ENCODE results near the gene COL15A1. TPM values are rescaled to one million over a fixed set of nuclear protein-coding genes. Genes with fewer than 3 reads are reported as not detected.

Gene COL15A1
- total RNA-seq, 4 donors from 2014 or later, result 8.0 to 15.2 (median 12.8) TPM

DNA sequence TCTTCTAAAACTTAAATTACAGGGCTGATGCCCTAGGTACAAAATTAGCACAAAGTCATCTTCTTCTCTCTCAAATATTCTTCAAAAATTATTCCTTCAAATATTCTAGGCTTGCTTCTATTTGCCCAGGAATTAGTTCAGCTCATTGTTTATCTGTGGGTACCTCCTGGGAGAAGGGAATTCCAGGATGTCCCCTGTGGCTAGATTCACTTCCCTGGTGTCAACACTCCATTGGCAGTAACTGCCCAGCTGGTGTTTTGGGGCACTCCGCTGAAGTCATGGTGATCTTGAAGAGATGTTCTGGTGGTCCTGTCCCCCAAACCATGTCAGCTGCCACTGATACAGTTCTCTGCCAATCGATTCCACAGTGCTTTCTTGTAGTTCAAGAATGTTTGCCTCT is 135.0 kb downstream of the COL15A1 start:
- Histone ChIP-seq H3K27ac (no peak overlapping the region), H3K4me1 (no peaks in the 10 kb centered on the region), H3K27me3 (no peaks in the 10 kb centered on the region), H3K36me3 (no peaks in the 10 kb centered on the region), H3K9me3 (no peaks in the 10 kb centered on the region), H3K4me3 (replicated peaks in 1 of 3) (no peak overlapping the region)
- TF ChIP-seq POLR2A (IDR thresholded peaks at IDR 0.05), result no peak
- TF ChIP-seq, protein P1, sequence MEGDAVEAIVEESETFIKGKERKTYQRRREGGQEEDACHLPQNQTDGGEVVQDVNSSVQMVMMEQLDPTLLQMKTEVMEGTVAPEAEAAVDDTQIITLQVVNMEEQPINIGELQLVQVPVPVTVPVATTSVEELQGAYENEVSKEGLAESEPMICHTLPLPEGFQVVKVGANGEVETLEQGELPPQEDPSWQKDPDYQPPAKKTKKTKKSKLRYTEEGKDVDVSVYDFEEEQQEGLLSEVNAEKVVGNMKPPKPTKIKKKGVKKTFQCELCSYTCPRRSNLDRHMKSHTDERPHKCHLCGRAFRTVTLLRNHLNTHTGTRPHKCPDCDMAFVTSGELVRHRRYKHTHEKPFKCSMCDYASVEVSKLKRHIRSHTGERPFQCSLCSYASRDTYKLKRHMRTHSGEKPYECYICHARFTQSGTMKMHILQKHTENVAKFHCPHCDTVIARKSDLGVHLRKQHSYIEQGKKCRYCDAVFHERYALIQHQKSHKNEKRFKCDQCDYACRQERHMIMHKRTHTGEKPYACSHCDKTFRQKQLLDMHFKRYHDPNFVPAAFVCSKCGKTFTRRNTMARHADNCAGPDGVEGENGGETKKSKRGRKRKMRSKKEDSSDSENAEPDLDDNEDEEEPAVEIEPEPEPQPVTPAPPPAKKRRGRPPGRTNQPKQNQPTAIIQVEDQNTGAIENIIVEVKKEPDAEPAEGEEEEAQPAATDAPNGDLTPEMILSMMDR (IDR thresholded peaks at IDR 0.05), result no peak
- DNase-seq, result no peak
- intact Hi-C loops (cut with DNase I), result no loop called here
- WGBS, 2 donors, result 69 to 74% methylated on average over 2 of the region's 2 CpGs

DNA sequence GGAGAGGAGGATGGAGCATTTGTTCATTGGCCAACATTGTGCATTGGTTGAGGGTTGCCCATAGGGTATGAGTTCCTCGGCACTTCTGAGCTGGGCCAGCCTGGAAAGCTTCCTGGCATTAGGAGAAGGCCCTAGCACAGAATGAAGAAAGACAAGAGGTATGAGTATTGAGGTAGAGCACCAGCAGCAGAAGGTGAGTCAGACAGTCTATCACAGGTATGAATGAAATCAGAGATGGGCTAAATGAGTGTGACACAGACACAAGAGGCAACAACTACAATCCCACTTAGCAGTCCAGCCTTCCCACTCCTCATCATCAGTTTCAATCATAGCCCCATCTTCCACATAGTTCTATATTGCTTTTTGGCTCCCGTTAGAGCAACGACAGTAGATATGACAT is 135.8 kb downstream of the COL15A1 start:
- Histone ChIP-seq H3K27me3 (no peaks in the 10 kb centered on the region), H3K27ac (no peak overlapping the region), H3K4me3 (replicated peaks in 1 of 3) (no peak overlapping the region), H3K4me1 (no peaks in the 10 kb centered on the region), H3K9me3 (no peaks in the 10 kb centered on the region), H3K36me3 (no peaks in the 10 kb centered on the region)
- DNase-seq, result no peak
- no peak for TF ChIP-seq POLR2A (IDR thresholded peaks at IDR 0.05)
- TF ChIP-seq, protein P1 (IDR thresholded peaks at IDR 0.05), result no peak
- intact Hi-C loops (cut with DNase I), result no loop called here
- WGBS, 2 donors, result 92 to 94% methylated on average over 3 of the region's 3 CpGs

DNA sequence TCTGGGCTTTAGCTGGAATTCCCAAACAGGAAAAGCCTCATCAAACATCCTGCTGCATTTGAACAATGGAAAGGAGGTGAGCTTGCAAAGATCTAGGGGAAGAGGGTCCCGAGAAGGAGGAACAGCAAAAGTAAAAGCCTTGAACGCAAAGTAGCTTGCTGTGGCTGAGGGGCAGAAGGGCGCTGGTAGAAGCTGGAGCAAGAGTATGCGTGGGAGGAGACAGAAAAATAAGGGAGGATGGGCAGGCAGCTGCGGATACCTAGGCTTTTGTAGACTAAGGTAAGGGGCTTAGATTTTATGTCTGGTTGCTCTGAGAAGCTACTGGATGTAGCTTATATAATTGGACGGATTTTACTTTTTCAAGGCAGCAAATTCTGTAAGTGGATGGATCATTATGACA is 139.3 kb downstream of the COL15A1 start:
- H3K27me3 ChIP-seq, result no peaks in the 10 kb centered on the region
- H3K36me3 ChIP-seq, result no peaks in the 10 kb centered on the region
- TF ChIP-seq, protein P1 (IDR thresholded peaks at IDR 0.05), result no peak
- no peak for TF ChIP-seq POLR2A (IDR thresholded peaks at IDR 0.05)
- no peak overlapping the region for H3K4me3 ChIP-seq (replicated peaks in 1 of 3)
- WGBS, 2 donors, result 78 to 79% methylated on average over 6 of the region's 6 CpGs
- no peak for DNase-seq
- H3K4me1 ChIP-seq, result no peaks in the 10 kb centered on the region
- intact Hi-C loops (cut with DNase I), result no loop called here
- no peak overlapping the region for H3K27ac ChIP-seq
- H3K9me3 ChIP-seq, result no peaks in the 10 kb centered on the region

DNA sequence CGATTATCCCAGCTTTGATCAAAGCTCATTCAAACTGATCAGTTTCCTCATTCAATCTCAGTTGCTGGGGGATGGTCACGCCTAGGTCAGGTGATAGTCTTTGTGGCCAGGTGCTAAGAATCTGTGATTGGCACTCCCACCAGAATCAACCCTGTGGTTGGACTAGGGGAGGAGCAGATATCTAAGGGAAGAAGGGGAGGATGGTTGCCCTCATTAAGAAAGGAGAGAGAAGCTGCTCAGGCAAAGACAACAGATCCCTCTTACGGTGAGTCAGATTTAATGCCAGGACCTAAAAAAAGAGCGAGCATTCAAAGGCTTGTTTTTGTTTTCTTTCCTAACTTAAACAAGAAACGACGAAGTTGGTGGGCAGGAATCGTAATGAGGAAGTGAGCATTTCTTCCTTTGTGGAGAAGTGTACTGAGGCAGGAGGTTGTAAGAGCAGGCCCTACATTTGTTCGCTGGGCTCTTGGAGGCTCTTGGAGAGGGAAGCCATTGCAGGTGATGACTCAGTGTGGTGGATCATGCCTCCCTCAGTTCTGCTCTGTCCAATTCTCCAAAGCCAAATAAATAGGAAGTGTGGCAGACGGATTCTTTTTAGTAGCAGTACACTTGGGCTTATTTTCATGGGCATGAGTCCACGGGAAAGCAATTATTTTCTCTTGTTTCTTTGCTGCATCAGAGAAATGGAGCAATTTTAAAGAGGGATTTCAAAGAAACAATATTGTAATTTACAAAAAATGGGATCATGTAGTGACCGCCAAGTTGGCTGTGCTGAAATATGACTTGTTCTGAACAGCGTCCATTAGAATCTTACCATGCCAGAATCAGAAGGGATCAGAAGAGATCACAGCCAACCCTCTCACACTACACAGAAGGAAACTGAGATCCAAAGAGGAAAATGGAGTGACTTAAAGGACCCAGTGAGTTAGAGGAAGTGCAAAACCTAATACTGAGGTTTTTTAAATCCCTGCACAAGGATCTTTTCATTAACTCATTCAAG is 142.5 kb downstream of the COL15A1 start:
- TF ChIP-seq, protein P1 (IDR thresholded peaks at IDR 0.05), result no peak
- no peak for TF ChIP-seq POLR2A (IDR thresholded peaks at IDR 0.05)
- no peaks in the 10 kb centered on the region for H3K9me3 ChIP-seq
- no peaks in the 10 kb centered on the region for H3K4me1 ChIP-seq
- no peaks in the 10 kb centered on the region for H3K36me3 ChIP-seq
- no peak for DNase-seq
- H3K27ac ChIP-seq, result no peak overlapping the region
- intact Hi-C loops (cut with DNase I), result no loop called here
- H3K27me3 ChIP-seq, result no peaks in the 10 kb centered on the region
- no peak overlapping the region for H3K4me3 ChIP-seq (replicated peaks in 1 of 3)
- 70 to 72% methylated on average over 12 of the region's 12 CpGs for WGBS, 2 donors

DNA sequence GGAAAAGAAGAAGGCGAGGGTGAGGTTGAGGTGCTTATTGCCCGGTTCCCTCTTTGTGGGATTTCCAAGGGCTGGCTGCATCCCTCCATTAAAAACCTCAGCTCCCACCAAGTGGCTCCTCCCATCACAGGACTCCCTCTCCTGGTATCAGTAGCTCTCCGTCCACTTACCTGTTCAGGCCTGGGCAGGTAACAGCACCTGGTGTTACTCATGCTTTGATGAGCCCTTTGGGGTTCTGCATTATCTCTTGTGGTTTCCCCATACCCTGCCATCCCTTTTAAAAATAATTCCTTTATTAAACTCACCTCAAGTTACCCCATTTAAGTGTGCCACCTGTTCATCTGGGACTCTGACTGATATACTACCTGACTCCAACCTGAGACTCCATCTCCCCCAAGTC is 143.8 kb downstream of the COL15A1 start:
- no peak overlapping the region for H3K27ac ChIP-seq
- intact Hi-C loops (cut with DNase I), result no loop called here

More for the DNA sequence above, 143.8 kb downstream of the COL15A1 start:
- no peaks in the 10 kb centered on the region for H3K27me3 ChIP-seq
- WGBS, 2 donors, result 97% methylated on average over 3 of the region's 3 CpGs
- no peak for TF ChIP-seq POLR2A (IDR thresholded peaks at IDR 0.05)
- TF ChIP-seq, protein P1 (IDR thresholded peaks at IDR 0.05), result no peak
- no peak overlapping the region for H3K4me3 ChIP-seq (replicated peaks in 1 of 3)
- H3K9me3 ChIP-seq, result no peaks in the 10 kb centered on the region
- DNase-seq, result no peak
- no peaks in the 10 kb centered on the region for H3K36me3 ChIP-seq
- H3K4me1 ChIP-seq, result no peaks in the 10 kb centered on the region
